Astrocyte (in vitro differentiated cells and primary cell): ENCODE results near the gene PLK1.

Experiments
- EZH2 ChIP-seq: IDR thresholded peaks from 2 replicates; pipeline ENCODE4 v1.6.1; 2012; ENCODE audit warnings: mild to moderate bottlenecking, low read length, inconsistent platforms; ENCODE audit not compliant: insufficient read depth
- TF ChIP-seq, protein P1 (sequence below): IDR thresholded peaks from 2 replicates; pipeline ENCODE4 v1.5.1; 2011; ENCODE audit warnings: low read depth, mild to moderate bottlenecking, inconsistent platforms, low read length, moderate library complexity; ENCODE audit not compliant: insufficient read depth

DNA sequence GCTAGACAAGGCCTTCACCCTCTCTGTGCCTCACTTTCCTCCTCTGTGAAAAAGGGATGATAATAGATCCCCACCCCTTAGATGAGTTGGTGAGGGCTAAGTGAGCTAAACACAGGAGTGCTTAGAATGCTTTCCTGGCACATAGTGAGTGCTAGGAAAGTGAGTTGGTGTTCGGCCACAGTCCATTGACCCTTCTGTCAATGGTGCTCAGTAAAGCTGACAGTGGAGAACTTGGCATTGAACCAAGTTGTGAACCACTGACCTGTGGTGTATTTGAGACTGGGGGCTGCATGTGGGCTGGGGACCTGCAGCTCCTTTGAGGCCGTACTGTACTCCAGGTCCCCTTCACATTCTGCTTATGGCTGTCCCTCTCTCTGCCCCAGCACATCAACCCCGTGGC is 4.8 kb downstream of the PLK1 start:
- TF ChIP-seq, protein P1, sequence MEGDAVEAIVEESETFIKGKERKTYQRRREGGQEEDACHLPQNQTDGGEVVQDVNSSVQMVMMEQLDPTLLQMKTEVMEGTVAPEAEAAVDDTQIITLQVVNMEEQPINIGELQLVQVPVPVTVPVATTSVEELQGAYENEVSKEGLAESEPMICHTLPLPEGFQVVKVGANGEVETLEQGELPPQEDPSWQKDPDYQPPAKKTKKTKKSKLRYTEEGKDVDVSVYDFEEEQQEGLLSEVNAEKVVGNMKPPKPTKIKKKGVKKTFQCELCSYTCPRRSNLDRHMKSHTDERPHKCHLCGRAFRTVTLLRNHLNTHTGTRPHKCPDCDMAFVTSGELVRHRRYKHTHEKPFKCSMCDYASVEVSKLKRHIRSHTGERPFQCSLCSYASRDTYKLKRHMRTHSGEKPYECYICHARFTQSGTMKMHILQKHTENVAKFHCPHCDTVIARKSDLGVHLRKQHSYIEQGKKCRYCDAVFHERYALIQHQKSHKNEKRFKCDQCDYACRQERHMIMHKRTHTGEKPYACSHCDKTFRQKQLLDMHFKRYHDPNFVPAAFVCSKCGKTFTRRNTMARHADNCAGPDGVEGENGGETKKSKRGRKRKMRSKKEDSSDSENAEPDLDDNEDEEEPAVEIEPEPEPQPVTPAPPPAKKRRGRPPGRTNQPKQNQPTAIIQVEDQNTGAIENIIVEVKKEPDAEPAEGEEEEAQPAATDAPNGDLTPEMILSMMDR: no peak
- TF ChIP-seq EZH2: no peak
